GM23338 (cell line): Measurements from ENCODE around the gene MACF1.

Source experiments
- CREB1 ChIP-seq: fragments of 250-450 bp; sonication (Bioruptor Pico); IDR thresholded peaks from 2 replicates; pipeline ENCODE4 v1.5.0; 2020; ENCODE audit warnings: low read depth, mild to moderate bottlenecking, moderate library complexity
- CTCF ChIP-seq, 2 experiments: fragments of 200-600 bp in 1 of 2; sonication (generic) in 1 of 2; conservative IDR thresholded peaks; 2 replicates each; pipeline versions ENCODE4 v1.5.1 to v1.6.1; 2016 to 2017; ENCODE audit warnings: antibody characterized with exemption in 2 of 2, low read depth in 2 of 2, mild to moderate bottlenecking in 2 of 2, moderate library complexity in 1 of 2
- EZH2 ChIP-seq: fragments of 200-600 bp; sonication (generic); IDR thresholded peaks from one replicate; pipeline ENCODE4 v1.8.0; 2017; ENCODE audit warnings: antibody characterized with exemption, mild to moderate bottlenecking, low read depth; ENCODE audit not compliant: unreplicated experiment
- EZH2phosphoT487 ChIP-seq: fragments of 200-600 bp; sonication (generic); IDR thresholded peaks from one replicate; pipeline ENCODE4 v1.8.1; 2018; ENCODE audit warnings: antibody characterized with exemption; ENCODE audit not compliant: unreplicated experiment
- JUNB ChIP-seq: IDR thresholded peaks from one replicate; pipeline ENCODE4 v1.6.1; 2016; ENCODE audit warnings: antibody characterized with exemption; ENCODE audit not compliant: unreplicated experiment
- POLR2AphosphoS5 ChIP-seq: IDR thresholded peaks from 2 replicates; pipeline ENCODE4 v1.6.1; 2016; ENCODE audit warnings: antibody characterized with exemption, low read depth
- STAT1 ChIP-seq: IDR thresholded peaks from one replicate; pipeline ENCODE4 v1.6.1; 2016; ENCODE audit warnings: antibody characterized with exemption; ENCODE audit not compliant: unreplicated experiment
- ZNF114 ChIP-seq: fragments of 250-450 bp; sonication (Bioruptor Pico); IDR thresholded peaks from 2 replicates; pipeline ENCODE4 v1.5.0; 2020; ENCODE audit warnings: mild to moderate bottlenecking, moderate library complexity
- TF ChIP-seq, protein P1 (sequence below): IDR thresholded peaks from one replicate; pipeline ENCODE4 v1.6.1; 2018; ENCODE audit warnings: antibody characterized with exemption; ENCODE audit not compliant: unreplicated experiment
- TF ChIP-seq, protein P2 (sequence below): IDR thresholded peaks from 2 replicates; pipeline ENCODE4 v1.6.1; 2016; ENCODE audit warnings: antibody characterized with exemption

DNA sequence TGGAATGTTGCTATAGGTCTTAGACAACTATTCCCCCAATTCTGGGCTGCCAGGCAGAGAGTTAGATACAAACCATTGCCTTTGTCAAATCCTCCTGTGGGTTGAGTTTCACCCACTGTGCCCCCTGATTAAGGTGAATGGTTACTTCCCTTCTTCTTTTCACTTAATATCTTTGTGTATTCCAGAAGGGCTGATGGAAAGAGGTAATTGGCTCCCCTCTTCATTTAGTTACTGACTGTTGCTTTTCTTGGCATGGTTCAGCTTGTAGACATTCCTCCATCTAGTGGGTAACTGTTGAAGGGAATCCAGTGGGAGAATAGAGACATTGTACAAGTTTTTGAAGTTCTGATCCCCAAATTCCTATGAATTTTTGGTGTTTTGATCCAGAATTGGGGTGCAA is 43.8 kb upstream of the MACF1 start:
- no peak; a peak in 1 of 4 replicates for TF ChIP-seq CTCF (conservative IDR thresholded peaks at IDR 0.05; ENCODE audit: low read depth in 2 of 2)
- no peak for TF ChIP-seq ZNF114 (CRISPR knock-in tag)
- TF ChIP-seq, protein P1, sequence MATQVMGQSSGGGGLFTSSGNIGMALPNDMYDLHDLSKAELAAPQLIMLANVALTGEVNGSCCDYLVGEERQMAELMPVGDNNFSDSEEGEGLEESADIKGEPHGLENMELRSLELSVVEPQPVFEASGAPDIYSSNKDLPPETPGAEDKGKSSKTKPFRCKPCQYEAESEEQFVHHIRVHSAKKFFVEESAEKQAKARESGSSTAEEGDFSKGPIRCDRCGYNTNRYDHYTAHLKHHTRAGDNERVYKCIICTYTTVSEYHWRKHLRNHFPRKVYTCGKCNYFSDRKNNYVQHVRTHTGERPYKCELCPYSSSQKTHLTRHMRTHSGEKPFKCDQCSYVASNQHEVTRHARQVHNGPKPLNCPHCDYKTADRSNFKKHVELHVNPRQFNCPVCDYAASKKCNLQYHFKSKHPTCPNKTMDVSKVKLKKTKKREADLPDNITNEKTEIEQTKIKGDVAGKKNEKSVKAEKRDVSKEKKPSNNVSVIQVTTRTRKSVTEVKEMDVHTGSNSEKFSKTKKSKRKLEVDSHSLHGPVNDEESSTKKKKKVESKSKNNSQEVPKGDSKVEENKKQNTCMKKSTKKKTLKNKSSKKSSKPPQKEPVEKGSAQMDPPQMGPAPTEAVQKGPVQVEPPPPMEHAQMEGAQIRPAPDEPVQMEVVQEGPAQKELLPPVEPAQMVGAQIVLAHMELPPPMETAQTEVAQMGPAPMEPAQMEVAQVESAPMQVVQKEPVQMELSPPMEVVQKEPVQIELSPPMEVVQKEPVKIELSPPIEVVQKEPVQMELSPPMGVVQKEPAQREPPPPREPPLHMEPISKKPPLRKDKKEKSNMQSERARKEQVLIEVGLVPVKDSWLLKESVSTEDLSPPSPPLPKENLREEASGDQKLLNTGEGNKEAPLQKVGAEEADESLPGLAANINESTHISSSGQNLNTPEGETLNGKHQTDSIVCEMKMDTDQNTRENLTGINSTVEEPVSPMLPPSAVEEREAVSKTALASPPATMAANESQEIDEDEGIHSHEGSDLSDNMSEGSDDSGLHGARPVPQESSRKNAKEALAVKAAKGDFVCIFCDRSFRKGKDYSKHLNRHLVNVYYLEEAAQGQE, result no peak
- no peak for TF ChIP-seq POLR2AphosphoS5
- TF ChIP-seq EZH2, result no peak
- no peak for TF ChIP-seq CREB1 (CRISPR knock-in tag)
- TF ChIP-seq EZH2phosphoT487, result no peak
- no peak for TF ChIP-seq JUNB
- no peak for TF ChIP-seq STAT1
- TF ChIP-seq, protein P2, sequence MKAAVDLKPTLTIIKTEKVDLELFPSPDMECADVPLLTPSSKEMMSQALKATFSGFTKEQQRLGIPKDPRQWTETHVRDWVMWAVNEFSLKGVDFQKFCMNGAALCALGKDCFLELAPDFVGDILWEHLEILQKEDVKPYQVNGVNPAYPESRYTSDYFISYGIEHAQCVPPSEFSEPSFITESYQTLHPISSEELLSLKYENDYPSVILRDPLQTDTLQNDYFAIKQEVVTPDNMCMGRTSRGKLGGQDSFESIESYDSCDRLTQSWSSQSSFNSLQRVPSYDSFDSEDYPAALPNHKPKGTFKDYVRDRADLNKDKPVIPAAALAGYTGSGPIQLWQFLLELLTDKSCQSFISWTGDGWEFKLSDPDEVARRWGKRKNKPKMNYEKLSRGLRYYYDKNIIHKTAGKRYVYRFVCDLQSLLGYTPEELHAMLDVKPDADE, result no peak
